Liver (tissue), 3 donors: ENCODE data around the gene FAM120AOS.

Source experiments
- EGR1 ChIP-seq, 2 donors: IDR thresholded peaks; 2 replicates each; pipeline ENCODE4 v1.6.1; 2016 to 2018; ENCODE audit warnings: antibody characterized with exemption in 2 of 2, low read depth in 2 of 2
- HNF4A ChIP-seq, 2 donors: conservative IDR thresholded peaks; 2 replicates each; pipeline ENCODE4 v1.6.1; 2016; ENCODE audit warnings: antibody characterized with exemption in 2 of 2, mild to moderate bottlenecking in 2 of 2
- RAD21 ChIP-seq, 2 donors: IDR thresholded peaks; 2 replicates each; pipeline ENCODE4 v1.6.1; 2016; ENCODE audit warnings: antibody characterized with exemption in 2 of 2, mild to moderate bottlenecking in 2 of 2
- TAF1 ChIP-seq: conservative IDR thresholded peaks from 2 replicates; pipeline ENCODE4 v1.6.1; 2016; ENCODE audit warnings: antibody characterized with exemption, mild to moderate bottlenecking
- YY1 ChIP-seq: IDR thresholded peaks from 2 replicates; pipeline ENCODE4 v1.6.1; 2016; ENCODE audit warnings: antibody characterized with exemption, mild to moderate bottlenecking
- TF ChIP-seq, protein P1 (sequence below): fragments of 150-350 bp; IDR thresholded peaks from 2 replicates; pipeline ENCODE4 v1.5.1; 2017; ENCODE audit warnings: improper control_type of control experiment, low read depth, low read length; ENCODE audit not compliant: missing input control
- TF ChIP-seq, protein P2 (sequence below): IDR thresholded peaks from 2 replicates; pipeline ENCODE4 v1.6.1; 2016; ENCODE audit warnings: antibody characterized with exemption, mild to moderate bottlenecking
- donor health status: healthy.
- donor health status: healthy.

GRCh38 chr9:93419023-93419422 is 34.4 kb downstream of the FAM120AOS start:
- TF ChIP-seq EGR1 (IDR thresholded peaks at IDR 0.05; ENCODE audit: low read depth in 2 of 2): no peak
- no peak for TF ChIP-seq RAD21 (IDR thresholded peaks at IDR 0.05)
- TF ChIP-seq, protein P1, sequence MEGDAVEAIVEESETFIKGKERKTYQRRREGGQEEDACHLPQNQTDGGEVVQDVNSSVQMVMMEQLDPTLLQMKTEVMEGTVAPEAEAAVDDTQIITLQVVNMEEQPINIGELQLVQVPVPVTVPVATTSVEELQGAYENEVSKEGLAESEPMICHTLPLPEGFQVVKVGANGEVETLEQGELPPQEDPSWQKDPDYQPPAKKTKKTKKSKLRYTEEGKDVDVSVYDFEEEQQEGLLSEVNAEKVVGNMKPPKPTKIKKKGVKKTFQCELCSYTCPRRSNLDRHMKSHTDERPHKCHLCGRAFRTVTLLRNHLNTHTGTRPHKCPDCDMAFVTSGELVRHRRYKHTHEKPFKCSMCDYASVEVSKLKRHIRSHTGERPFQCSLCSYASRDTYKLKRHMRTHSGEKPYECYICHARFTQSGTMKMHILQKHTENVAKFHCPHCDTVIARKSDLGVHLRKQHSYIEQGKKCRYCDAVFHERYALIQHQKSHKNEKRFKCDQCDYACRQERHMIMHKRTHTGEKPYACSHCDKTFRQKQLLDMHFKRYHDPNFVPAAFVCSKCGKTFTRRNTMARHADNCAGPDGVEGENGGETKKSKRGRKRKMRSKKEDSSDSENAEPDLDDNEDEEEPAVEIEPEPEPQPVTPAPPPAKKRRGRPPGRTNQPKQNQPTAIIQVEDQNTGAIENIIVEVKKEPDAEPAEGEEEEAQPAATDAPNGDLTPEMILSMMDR: no peak
- TF ChIP-seq, protein P2, sequence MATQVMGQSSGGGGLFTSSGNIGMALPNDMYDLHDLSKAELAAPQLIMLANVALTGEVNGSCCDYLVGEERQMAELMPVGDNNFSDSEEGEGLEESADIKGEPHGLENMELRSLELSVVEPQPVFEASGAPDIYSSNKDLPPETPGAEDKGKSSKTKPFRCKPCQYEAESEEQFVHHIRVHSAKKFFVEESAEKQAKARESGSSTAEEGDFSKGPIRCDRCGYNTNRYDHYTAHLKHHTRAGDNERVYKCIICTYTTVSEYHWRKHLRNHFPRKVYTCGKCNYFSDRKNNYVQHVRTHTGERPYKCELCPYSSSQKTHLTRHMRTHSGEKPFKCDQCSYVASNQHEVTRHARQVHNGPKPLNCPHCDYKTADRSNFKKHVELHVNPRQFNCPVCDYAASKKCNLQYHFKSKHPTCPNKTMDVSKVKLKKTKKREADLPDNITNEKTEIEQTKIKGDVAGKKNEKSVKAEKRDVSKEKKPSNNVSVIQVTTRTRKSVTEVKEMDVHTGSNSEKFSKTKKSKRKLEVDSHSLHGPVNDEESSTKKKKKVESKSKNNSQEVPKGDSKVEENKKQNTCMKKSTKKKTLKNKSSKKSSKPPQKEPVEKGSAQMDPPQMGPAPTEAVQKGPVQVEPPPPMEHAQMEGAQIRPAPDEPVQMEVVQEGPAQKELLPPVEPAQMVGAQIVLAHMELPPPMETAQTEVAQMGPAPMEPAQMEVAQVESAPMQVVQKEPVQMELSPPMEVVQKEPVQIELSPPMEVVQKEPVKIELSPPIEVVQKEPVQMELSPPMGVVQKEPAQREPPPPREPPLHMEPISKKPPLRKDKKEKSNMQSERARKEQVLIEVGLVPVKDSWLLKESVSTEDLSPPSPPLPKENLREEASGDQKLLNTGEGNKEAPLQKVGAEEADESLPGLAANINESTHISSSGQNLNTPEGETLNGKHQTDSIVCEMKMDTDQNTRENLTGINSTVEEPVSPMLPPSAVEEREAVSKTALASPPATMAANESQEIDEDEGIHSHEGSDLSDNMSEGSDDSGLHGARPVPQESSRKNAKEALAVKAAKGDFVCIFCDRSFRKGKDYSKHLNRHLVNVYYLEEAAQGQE: no peak
- no peak for TF ChIP-seq TAF1
- TF ChIP-seq YY1: no peak
- TF ChIP-seq HNF4A (conservative IDR thresholded peaks at IDR 0.05): no peak
